Liver (tissue), 3 donors: ENCODE results near the gene KIF24.

Experiments
- ATF3 ChIP-seq: IDR thresholded peaks from 2 replicates; pipeline ENCODE4 v1.6.1; 2016; ENCODE audit warnings: antibody characterized with exemption
- CTCF ChIP-seq: fragments of 150-350 bp; IDR thresholded peaks from 2 replicates; pipeline ENCODE4 v1.5.1; 2017; ENCODE audit warnings: improper control_type of control experiment, low read depth, low read length; ENCODE audit not compliant: missing input control
- FOXA1 ChIP-seq: IDR thresholded peaks from 2 replicates; pipeline ENCODE4 v1.6.1; 2016; ENCODE audit warnings: antibody characterized with exemption
- GABPA ChIP-seq, 2 donors: IDR thresholded peaks in 1 of 2; conservative IDR thresholded peaks in 1 of 2; 2 replicates each; pipeline ENCODE4 v1.6.1; 2016; ENCODE audit warnings: antibody characterized with exemption in 2 of 2, mild to moderate bottlenecking in 1 of 2, moderate library complexity in 1 of 2
- HNF4A ChIP-seq, 2 donors: conservative IDR thresholded peaks; 2 replicates each; pipeline ENCODE4 v1.6.1; 2016; ENCODE audit warnings: antibody characterized with exemption in 2 of 2, mild to moderate bottlenecking in 2 of 2
- MAX ChIP-seq: IDR thresholded peaks from 2 replicates; pipeline ENCODE4 v1.6.1; 2016; ENCODE audit warnings: antibody characterized with exemption
- RXRA ChIP-seq, 2 donors: IDR thresholded peaks; 2 replicates each; pipeline ENCODE4 v1.6.1; 2017 to 2018; ENCODE audit warnings: antibody characterized with exemption in 2 of 2, mild to moderate bottlenecking in 1 of 2
- SP1 ChIP-seq: IDR thresholded peaks from 2 replicates; pipeline ENCODE4 v1.6.1; 2018; ENCODE audit warnings: antibody characterized with exemption, mild to moderate bottlenecking
- TF ChIP-seq, protein P1 (sequence below): IDR thresholded peaks from 2 replicates; pipeline ENCODE4 v1.6.1; 2016; ENCODE audit warnings: antibody characterized with exemption, mild to moderate bottlenecking
- donor health status: healthy.
- donor health status: healthy.

DNA sequence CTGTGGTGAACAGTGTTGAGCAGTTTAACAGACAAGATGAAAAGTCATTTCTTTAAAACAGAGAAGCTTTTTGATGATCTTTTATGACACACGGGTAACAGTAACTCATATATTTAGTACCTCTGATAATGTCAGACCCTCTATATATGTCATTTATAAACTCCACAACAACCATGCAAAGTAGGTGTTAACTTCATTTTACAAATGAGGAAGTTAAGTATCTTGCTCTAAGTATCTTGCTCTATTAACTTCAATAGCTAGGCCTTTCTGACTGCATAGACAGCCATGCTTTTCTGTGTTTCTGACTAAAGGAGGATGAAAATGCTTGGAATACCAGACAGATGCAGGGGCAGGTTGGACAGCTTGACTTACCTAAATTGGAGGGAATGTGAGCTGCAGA lies 2.1 kb upstream of the KIF24 start:
- no peak for TF ChIP-seq CTCF
- no peak for TF ChIP-seq SP1
- TF ChIP-seq HNF4A (conservative IDR thresholded peaks at IDR 0.05) = no peak
- TF ChIP-seq ATF3 = no peak
- no peak for TF ChIP-seq MAX
- no peak for TF ChIP-seq FOXA1
- TF ChIP-seq GABPA (IDR thresholded peaks at IDR 0.05 in 1 of 2, conservative IDR thresholded peaks at IDR 0.05 in 1 of 2) = no peak
- TF ChIP-seq, protein P1, sequence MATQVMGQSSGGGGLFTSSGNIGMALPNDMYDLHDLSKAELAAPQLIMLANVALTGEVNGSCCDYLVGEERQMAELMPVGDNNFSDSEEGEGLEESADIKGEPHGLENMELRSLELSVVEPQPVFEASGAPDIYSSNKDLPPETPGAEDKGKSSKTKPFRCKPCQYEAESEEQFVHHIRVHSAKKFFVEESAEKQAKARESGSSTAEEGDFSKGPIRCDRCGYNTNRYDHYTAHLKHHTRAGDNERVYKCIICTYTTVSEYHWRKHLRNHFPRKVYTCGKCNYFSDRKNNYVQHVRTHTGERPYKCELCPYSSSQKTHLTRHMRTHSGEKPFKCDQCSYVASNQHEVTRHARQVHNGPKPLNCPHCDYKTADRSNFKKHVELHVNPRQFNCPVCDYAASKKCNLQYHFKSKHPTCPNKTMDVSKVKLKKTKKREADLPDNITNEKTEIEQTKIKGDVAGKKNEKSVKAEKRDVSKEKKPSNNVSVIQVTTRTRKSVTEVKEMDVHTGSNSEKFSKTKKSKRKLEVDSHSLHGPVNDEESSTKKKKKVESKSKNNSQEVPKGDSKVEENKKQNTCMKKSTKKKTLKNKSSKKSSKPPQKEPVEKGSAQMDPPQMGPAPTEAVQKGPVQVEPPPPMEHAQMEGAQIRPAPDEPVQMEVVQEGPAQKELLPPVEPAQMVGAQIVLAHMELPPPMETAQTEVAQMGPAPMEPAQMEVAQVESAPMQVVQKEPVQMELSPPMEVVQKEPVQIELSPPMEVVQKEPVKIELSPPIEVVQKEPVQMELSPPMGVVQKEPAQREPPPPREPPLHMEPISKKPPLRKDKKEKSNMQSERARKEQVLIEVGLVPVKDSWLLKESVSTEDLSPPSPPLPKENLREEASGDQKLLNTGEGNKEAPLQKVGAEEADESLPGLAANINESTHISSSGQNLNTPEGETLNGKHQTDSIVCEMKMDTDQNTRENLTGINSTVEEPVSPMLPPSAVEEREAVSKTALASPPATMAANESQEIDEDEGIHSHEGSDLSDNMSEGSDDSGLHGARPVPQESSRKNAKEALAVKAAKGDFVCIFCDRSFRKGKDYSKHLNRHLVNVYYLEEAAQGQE = no peak
- no peak for TF ChIP-seq RXRA (IDR thresholded peaks at IDR 0.05)
